K562 (cell line): Measurements from ENCODE around the gene PPP2R2D. TPM values are rescaled to one million over a fixed set of nuclear protein-coding genes. Genes with fewer than 3 reads are reported as not detected.

Experiments used
- ATAC-seq: fragments of 200-7000 bp; cut with Tn5 transposase; 3 replicates; pipeline ENCODE4 v1.9.1; 2020; ENCODE audit warnings: moderate library complexity
- BruUV-seq: library from RNA; stranded (reverse); fragments of 400-500 nt; replicated peaks from 2 replicates; lab custom pipeline; 2021; lab: Mats Ljungman, UMichigan
- CTCF ChIA-PET: fragments of 300-600 bp; formaldehyde crosslinking; extraction: SDS; loops from one replicate; lab custom pipeline; 2021; ENCODE audit warnings: low intra/inter-chr PET ratio; lab: Yijun Ruan, JAX
- POLR2A ChIA-PET: fragments of 300-600, 350-650 bp; sonication (Branson Sonifier 250); formaldehyde crosslinking; extraction: SDS; loops from one replicate; lab custom pipeline; 2021; ENCODE audit warnings: antibody characterized with exemption, inconsistent platforms; lab: Yijun Ruan, JAX
- DNase-seq, 4 experiments: peaks; one replicate each; pipeline versions ENCODE4 v3.0.0 to v3.0.0-alpha.2; 2011 to 2018; ENCODE audit warnings: low spot score in 3 of 4, mixed read lengths in 3 of 4; ENCODE audit errors: extremely low read depth in 1 of 4
- FAIRE-seq: peaks from 2 replicates; lab custom pipeline; 2011; peaks lifted over from hg19 to GRCh38; lab: Jason Lieb, UNC
- H2AFZ ChIP-seq: 2 replicates; pipeline ENCODE4 v1.6.0; 2011; ENCODE audit warnings: low read depth, low read length, control low read depth, inconsistent platforms
- H3K27ac ChIP-seq: fragments of 200-600 bp; 3 replicates; pipeline ENCODE4 v1.8.0; 2011; ENCODE audit warnings: low read depth, mild to moderate bottlenecking, control low read depth, inconsistent platforms, low read length, moderate library complexity, mixed read lengths; ENCODE audit errors: extremely low read depth
- H3K27me3 ChIP-seq, 2 experiments: fragments of 300-600 bp in 1 of 2; 2 replicates in 1 of 2; 3 replicates in 1 of 2; pipeline versions ENCODE4 v1.6.0 to v1.8.0; 2011; ENCODE audit warnings: inconsistent platforms in 2 of 2, low read length in 2 of 2, mild to moderate bottlenecking in 1 of 2, mixed read lengths in 1 of 2, moderate library complexity in 1 of 2; ENCODE audit not compliant: control insufficient read depth in 2 of 2, insufficient read depth in 2 of 2
- H3K36me3 ChIP-seq: fragments of 300-600 bp; 3 replicates; pipeline ENCODE4 v1.8.0; 2011; ENCODE audit warnings: mild to moderate bottlenecking, low read length, inconsistent platforms; ENCODE audit not compliant: control insufficient read depth, insufficient read depth
- H3K4me1 ChIP-seq, 2 experiments: fragments of 200-600 bp in 1 of 2; replicated peaks in 1 of 2; 2 replicates in 1 of 2; 3 replicates in 1 of 2; pipeline versions ENCODE4 v1.5.1 to v1.8.0; 2011; ENCODE audit warnings: inconsistent platforms in 2 of 2, low read length in 2 of 2, mild to moderate bottlenecking in 1 of 2, mixed read lengths in 1 of 2, moderate library complexity in 1 of 2; ENCODE audit not compliant: control insufficient read depth in 2 of 2, insufficient read depth in 2 of 2
- H3K4me2 ChIP-seq: 2 replicates; pipeline ENCODE4 v1.6.1; 2011; ENCODE audit warnings: low read length, control low read depth, inconsistent platforms, mixed read lengths; ENCODE audit not compliant: insufficient read depth
- H3K4me3 ChIP-seq: fragments of 200-600 bp; sonication (generic), shearing (Covaris generic); 2 replicates; pipeline ENCODE4 v1.5.1; 2016; ENCODE audit warnings: control low read depth, inconsistent platforms
- H3K79me2 ChIP-seq: fragments of 200-600 bp; 3 replicates; pipeline ENCODE4 v1.8.0; 2011; ENCODE audit warnings: low read length, inconsistent platforms; ENCODE audit not compliant: control insufficient read depth, insufficient read depth
- H3K9ac ChIP-seq, 2 experiments: 2 replicates each; pipeline versions ENCODE4 v1.6.0 to v1.6.1; 2011; ENCODE audit warnings: low read depth in 2 of 2, low read length in 2 of 2, control low read depth in 1 of 2, inconsistent platforms in 1 of 2, mild to moderate bottlenecking in 1 of 2, mixed read lengths in 1 of 2; ENCODE audit not compliant: insufficient read depth in 1 of 2
- H3K9me1 ChIP-seq: one replicate; pipeline ENCODE4 v1.6.0; 2011; ENCODE audit warnings: inconsistent platforms, mild to moderate bottlenecking, low read length, moderate library complexity; ENCODE audit not compliant: control insufficient read depth, insufficient read depth
- H3K9me3 ChIP-seq: replicated peaks from 2 replicates; pipeline ENCODE4 v1.5.1; 2011; ENCODE audit warnings: low read depth, low read length, inconsistent platforms; ENCODE audit not compliant: control insufficient read depth, insufficient read depth
- H4K20me1 ChIP-seq: replicated peaks from 2 replicates; pipeline ENCODE4 v1.6.1; 2011; ENCODE audit warnings: low read length, inconsistent platforms, mixed read lengths; ENCODE audit not compliant: control insufficient read depth, insufficient read depth
- ATF7 ChIP-seq: fragments of 450-650 bp; IDR thresholded peaks from 2 replicates; pipeline ENCODE4 v1.7.1; 2014; ENCODE audit warnings: mild to moderate bottlenecking, moderate library complexity
- CHD1 ChIP-seq: fragments of 200-600 bp; sonication (generic); IDR thresholded peaks from one replicate; pipeline ENCODE4 v1.6.1; 2012; ENCODE audit warnings: mild to moderate bottlenecking, moderate library complexity, low read length, inconsistent platforms
- CSDE1 ChIP-seq, 2 experiments: fragments of 450-650 bp; IDR thresholded peaks; 2 replicates each; pipeline ENCODE4 v1.6.1; 2016; ENCODE audit warnings: mild to moderate bottlenecking in 1 of 2
- HNRNPH1 ChIP-seq: fragments of 200-400 bp; formaldehyde crosslinking; optimal IDR thresholded peaks from 2 replicates; pipeline ENCODE3; 2017; ENCODE audit warnings: low read depth, mild to moderate bottlenecking, low read length, moderate library complexity
- KDM2B ChIP-seq: fragments of 250-450 bp; sonication (Bioruptor Pico); IDR thresholded peaks from 2 replicates; pipeline ENCODE4 v1.8.0; 2021; ENCODE audit warnings: mild to moderate bottlenecking, moderate library complexity
- MYC ChIP-seq, 2 experiments: fragments of 250-450 bp in 1 of 2; sonication (Bioruptor Pico) in 1 of 2; IDR thresholded peaks; 2 replicates each; pipeline versions ENCODE4 v1.5.1 to v1.6.1; 2012 to 2021; ENCODE audit warnings: low read depth in 2 of 2, borderline replicate concordance in 1 of 2, improper control_type of control experiment in 1 of 2, low read length in 1 of 2, mild to moderate bottlenecking in 1 of 2, moderate library complexity in 1 of 2
- POLR2A ChIP-seq: fragments of 450-650 bp; conservative IDR thresholded peaks from 2 replicates; pipeline ENCODE4 v1.6.1; 2016
- YY1 ChIP-seq, 3 experiments: IDR thresholded peaks; 2 replicates each; pipeline ENCODE4 v1.6.1; 2011; ENCODE audit warnings: low read length in 2 of 3, mild to moderate bottlenecking in 2 of 3, moderate library complexity in 2 of 3, borderline replicate concordance in 1 of 3, control low read depth in 1 of 3, low read depth in 1 of 3; ENCODE audit not compliant: insufficient read depth in 3 of 3, insufficient replicate concordance in 2 of 3, control insufficient read depth in 1 of 3, insufficient read length in 1 of 3; ENCODE audit errors: extremely low read depth in 1 of 3
- ZNF143 ChIP-seq: sonication (generic); formaldehyde crosslinking; IDR thresholded peaks from 2 replicates; pipeline ENCODE4 v1.9.0; 2022; ENCODE audit warnings: mild to moderate bottlenecking, missing genetic modification reagents
- ZNF347 ChIP-seq: fragments of 450-650 bp; formaldehyde crosslinking; IDR thresholded peaks from 2 replicates; pipeline ENCODE4 v1.4.0; 2020; ENCODE audit warnings: low read depth, mild to moderate bottlenecking, moderate library complexity
- ZNF384 ChIP-seq: IDR thresholded peaks from 2 replicates; pipeline ENCODE4 v1.6.1; 2012; ENCODE audit warnings: low read depth, low read length, improper control_type of control experiment
- WGBS: fragments of 100-300 bp; shearing (Covaris generic); methylation state at CpG from one replicate; pipeline ENCODE4 v1.1.6; 2016; ENCODE audit warnings: low coverage, mixed read lengths; ENCODE audit not compliant: insufficient coverage; ENCODE audit errors: missing lambda C conversion rate; 5-methylcytosine and 5-hydroxymethylcytosine counted together
- in situ Hi-C: fragments of 300-500 bp; cut with MboI; formaldehyde crosslinking; loops from 4 replicates; pipeline ENCODE4 v1.15.0; 2018; ENCODE audit warnings: inconsistent platforms, mixed read lengths
- intact Hi-C: fragments of 100-400 bp; cut with micrococcal nuclease; formaldehyde crosslinking; loops from 2 replicates; pipeline ENCODE4 v1.14.2; 2022
- polyA plus RNA-seq, 8 experiments: library from polyadenylated mRNA; depleted of rRNA in 4 of 8; stranded (reverse) in 5 of 8; unstranded in 3 of 8; fragments of >200 nt; fragmentation: Nextera tagmentation in 2 of 8; fragmentation: Illumina TruSeq in 1 of 8; extraction: Ambion mirVana in 2 of 8; extraction: Trizol in 1 of 8; gene quantifications; 2 replicates each; pipeline versions ENCODE4 v1.2.1 to v1.2.3, GENCODE V29; 2011 to 2014; ENCODE audit warnings: inconsistent platforms in 1 of 8, missing spikeins in 1 of 8
- total RNA-seq, 7 experiments: library from RNA; depleted of rRNA in 6 of 7; stranded (reverse); fragments of >200 nt in 6 of 7; fragmentation: Illumina TruSeq in 2 of 7; extraction: Trizol in 2 of 7; gene quantifications; 2 replicates each; pipeline versions ENCODE4 v1.2.1 to v1.2.3, GENCODE V29; 2011 to 2021; ENCODE audit warnings: low replicate concordance in 1 of 7
- TF ChIP-seq, protein P1 (sequence below): fragments of 450-650 bp; formaldehyde crosslinking; IDR thresholded peaks from 2 replicates; pipeline ENCODE4 v1.4.0; 2020; ENCODE audit warnings: mild to moderate bottlenecking, mixed read lengths
- TF ChIP-seq, protein P2 (sequence below), 2 experiments: IDR thresholded peaks; 2 replicates each; pipeline ENCODE4 v1.6.1; 2011; ENCODE audit warnings: borderline replicate concordance in 1 of 2, control low read depth in 1 of 2, low read depth in 1 of 2, low read length in 1 of 2, mild to moderate bottlenecking in 1 of 2, mixed read lengths in 1 of 2, moderate library complexity in 1 of 2; ENCODE audit not compliant: insufficient read depth in 1 of 2, insufficient read length in 1 of 2, poor library complexity in 1 of 2, severe bottlenecking in 1 of 2; ENCODE audit errors: extremely low read depth in 1 of 2

PPP2R2D gene
- total and polyA plus RNA-seq, 9 of the 15 experiments (the other 6 are each of a cell fraction or from before 2014, with no cell fraction given): 1.9 to 37.0 (median 26.8) TPM

DNA sequence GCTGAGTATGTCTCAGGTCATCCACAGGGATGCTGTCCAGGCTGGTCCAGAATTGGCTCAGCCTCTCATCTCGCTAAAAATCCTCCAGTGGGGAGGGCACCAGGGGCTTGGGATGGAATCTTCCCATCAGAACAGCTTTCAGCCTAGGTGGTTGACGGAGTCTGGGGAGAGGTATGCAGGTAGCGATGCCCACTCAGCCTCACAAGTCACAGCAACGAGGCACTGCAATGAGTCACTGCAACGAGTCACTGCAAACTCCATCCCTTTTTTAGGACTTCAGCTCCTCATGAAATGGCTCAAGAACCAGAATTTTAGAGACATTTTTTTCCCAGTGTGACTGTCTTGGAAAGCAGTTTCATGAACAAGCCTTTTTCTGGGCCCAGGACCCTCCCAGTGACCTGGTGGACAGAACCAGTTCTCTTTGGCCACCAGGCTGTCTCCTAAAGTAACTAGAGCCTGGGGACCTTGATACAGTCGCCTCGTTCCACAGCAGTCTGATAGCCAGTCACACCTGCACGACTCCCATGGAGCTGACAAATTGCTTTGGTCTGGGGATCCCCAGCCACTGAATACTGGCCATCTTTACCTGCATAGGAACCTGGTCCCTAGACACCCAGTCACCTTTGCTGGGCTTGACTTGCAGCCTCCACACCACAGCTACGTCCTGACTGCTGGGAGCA, 41.3 kb upstream of the PPP2R2D start:
- no peaks in the 10 kb centered on the region for H4K20me1 ChIP-seq
- no peaks in the 10 kb centered on the region for H3K79me2 ChIP-seq
- H3K4me2 ChIP-seq: no peak overlapping the region
- H3K36me3 ChIP-seq: no peaks in the 10 kb centered on the region
- no peak overlapping the region for H3K4me3 ChIP-seq
- no TSS peak for BruUV-seq
- H3K27ac ChIP-seq: no peak overlapping the region
- CTCF ChIA-PET: no interaction called here
- H3K9me1 ChIP-seq: no peaks in the 10 kb centered on the region
- TF ChIP-seq POLR2A: no peak
- no peak for TF ChIP-seq ZNF347 (CRISPR knock-in tag)
- no peak for TF ChIP-seq HNRNPH1
- TF ChIP-seq CSDE1 (IDR thresholded peaks at IDR 0.05): no peak
- TF ChIP-seq, protein P1, sequence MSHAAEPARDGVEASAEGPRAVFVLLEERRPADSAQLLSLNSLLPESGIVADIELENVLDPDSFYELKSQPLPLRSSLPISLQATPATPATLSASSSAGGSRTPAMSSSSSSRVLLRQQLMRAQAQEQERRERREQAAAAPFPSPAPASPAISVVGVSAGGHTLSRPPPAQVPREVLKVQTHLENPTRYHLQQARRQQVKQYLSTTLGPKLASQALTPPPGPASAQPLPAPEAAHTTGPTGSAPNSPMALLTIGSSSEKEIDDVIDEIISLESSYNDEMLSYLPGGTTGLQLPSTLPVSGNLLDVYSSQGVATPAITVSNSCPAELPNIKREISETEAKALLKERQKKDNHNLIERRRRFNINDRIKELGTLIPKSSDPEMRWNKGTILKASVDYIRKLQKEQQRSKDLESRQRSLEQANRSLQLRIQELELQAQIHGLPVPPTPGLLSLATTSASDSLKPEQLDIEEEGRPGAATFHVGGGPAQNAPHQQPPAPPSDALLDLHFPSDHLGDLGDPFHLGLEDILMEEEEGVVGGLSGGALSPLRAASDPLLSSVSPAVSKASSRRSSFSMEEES: no peak
- TF ChIP-seq ZNF143 (CRISPR knock-in tag): no peak
- no peak for TF ChIP-seq KDM2B
- no peak for TF ChIP-seq ZNF384
- no peak for TF ChIP-seq MYC (IDR thresholded peaks at IDR 0.05; ENCODE audit: low read depth, low read length)
- TF ChIP-seq MYC (CRISPR knock-in tag; IDR thresholded peaks at IDR 0.05; ENCODE audit: borderline replicate concordance, low read depth): no peak
- no peak for TF ChIP-seq ATF7
- TF ChIP-seq, protein P2, sequence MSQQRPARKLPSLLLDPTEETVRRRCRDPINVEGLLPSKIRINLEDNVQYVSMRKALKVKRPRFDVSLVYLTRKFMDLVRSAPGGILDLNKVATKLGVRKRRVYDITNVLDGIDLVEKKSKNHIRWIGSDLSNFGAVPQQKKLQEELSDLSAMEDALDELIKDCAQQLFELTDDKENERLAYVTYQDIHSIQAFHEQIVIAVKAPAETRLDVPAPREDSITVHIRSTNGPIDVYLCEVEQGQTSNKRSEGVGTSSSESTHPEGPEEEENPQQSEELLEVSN (IDR thresholded peaks at IDR 0.05; ENCODE audit: borderline replicate concordance in 1 of 2, extremely low read depth in 1 of 2, insufficient read depth in 1 of 2, insufficient read length in 1 of 2, low read depth in 1 of 2, low read length in 1 of 2, poor library complexity in 1 of 2, severe bottlenecking in 1 of 2): no peak
- TF ChIP-seq CHD1: no peak
- TF ChIP-seq YY1 (IDR thresholded peaks at IDR 0.05; ENCODE audit: borderline replicate concordance in 1 of 3, control insufficient read depth in 1 of 3, extremely low read depth in 1 of 3, insufficient read depth in 3 of 3, insufficient read length in 1 of 3, insufficient replicate concordance in 2 of 3, low read depth in 1 of 3, low read length in 2 of 3): no peak
- TF ChIP-seq, all 486 proteins: peak for 0
- DNase-seq (no peak), ATAC-seq (no peak), FAIRE-seq (no peak)
- intact Hi-C loops: no loop called here
- POLR2A ChIA-PET: no interaction called here
- in situ Hi-C loops: no loop called here
- no peaks in the 10 kb centered on the region for H3K9me3 ChIP-seq
- WGBS: 2% methylated on average over 6 of the region's 9 CpGs
- no peak overlapping the region for H3K9ac ChIP-seq
- H3K4me1 ChIP-seq: peaks cover 0 to 11% of the 10 kb centered on the region in 2 experiments; a peak in 1 of 5 replicates
- H2AFZ ChIP-seq: no peak overlapping the region
- peaks cover 5 to 55% of the 10 kb centered on the region in 2 experiments; a peak in 4 of 5 replicates for H3K27me3 ChIP-seq
